Esophagus muscularis mucosa (tissue), 4 donors: Measurements from ENCODE around the gene ATP5PO. TPM values are rescaled to one million over a fixed set of nuclear protein-coding genes. Genes with fewer than 3 reads are reported as not detected.

Source experiments
- DNase-seq: peaks from one replicate; pipeline ENCODE4 v3.0.0-alpha.2; 2017; ENCODE audit errors: extremely low spot score
- H3K27ac ChIP-seq, 4 donors: fragments of 200-600 bp; sonication (generic); replicated peaks in 1 of 4; 1 replicate in 3 of 4; 2 replicates in 1 of 4; pipeline ENCODE4 v1.5.1; 2016 to 2019; ENCODE audit warnings: mild to moderate bottlenecking in 1 of 4
- H3K27me3 ChIP-seq, 4 donors: fragments of 200-600 bp; sonication (generic); one replicate each; pipeline versions ENCODE4 v1.5.1 to v1.6.0; 2016 to 2019
- H3K36me3 ChIP-seq, 4 donors: fragments of 200-600 bp; sonication (generic); one replicate each; pipeline ENCODE4 v1.5.1; 2016 to 2019
- H3K4me1 ChIP-seq, 4 donors: fragments of 200-600 bp; sonication (generic); one replicate each; pipeline ENCODE4 v1.5.1; 2016 to 2019
- H3K4me3 ChIP-seq, 4 donors: fragments of 200-600 bp; sonication (generic); 1 replicate in 2 of 4; 2 replicates in 2 of 4; pipeline ENCODE4 v1.5.1; 2016 to 2019; ENCODE audit warnings: mild to moderate bottlenecking in 4 of 4, moderate library complexity in 1 of 4
- H3K9me3 ChIP-seq, 4 donors: fragments of 200-600 bp; sonication (generic); 1 replicate in 3 of 4; 2 replicates in 1 of 4; pipeline ENCODE4 v1.5.1; 2016 to 2019
- EP300 ChIP-seq: sonication (generic); formaldehyde crosslinking; IDR thresholded peaks from one replicate; pipeline ENCODE4 v1.6.1; 2017; ENCODE audit warnings: antibody characterized with exemption
- POLR2A ChIP-seq: fragments of 450-650 bp; IDR thresholded peaks from one replicate; pipeline ENCODE4 v1.6.1; 2017; ENCODE audit warnings: antibody characterized with exemption, moderate library complexity, mild to moderate bottlenecking, low read depth
- POLR2AphosphoS5 ChIP-seq, 2 donors: sonication (generic); formaldehyde crosslinking; IDR thresholded peaks; one replicate each; pipeline ENCODE4 v1.6.1; 2017; ENCODE audit warnings: antibody characterized with exemption in 2 of 2
- WGBS: methylation state at CpG from one replicate; pipeline ENCODE4 v1.1.5; 2018; 5-methylcytosine and 5-hydroxymethylcytosine counted together
- intact Hi-C: fragments of 100-400 bp; cut with DNase I; formaldehyde crosslinking; loops from one replicate; pipeline ENCODE4 v1.15.1; 2023
- total RNA-seq, 4 donors: library from RNA; depleted of rRNA; stranded (reverse); fragments of >200 nt; gene quantifications; one replicate each; pipeline versions ENCODE4 v1.1.0 to v1.2.1, GENCODE V29; 2016
- TF ChIP-seq, protein P1 (sequence below), 3 experiments: fragments of 200-600 bp in 2 of 3; fragments of 450-650 bp in 1 of 3; sonication (generic) in 2 of 3; IDR thresholded peaks; one replicate each; pipeline ENCODE4 v1.5.1; 2017 to 2019; ENCODE audit warnings: antibody characterized with exemption in 3 of 3, mild to moderate bottlenecking in 2 of 3, moderate library complexity in 1 of 3

The ATP5PO gene
- total RNA-seq, 4 donors from 2014 or later: 130 to 289 (median 195) TPM

- H3K27me3 ChIP-seq: no peaks in the 10 kb centered on the region
- H3K4me1 ChIP-seq: peaks cover 17 to 30% (median 25%) of the 10 kb centered on the region in 4 donors
- TF ChIP-seq EP300 (no peak), POLR2AphosphoS5 (IDR thresholded peaks at IDR 0.05) (no peak), POLR2A (no peak)
- TF ChIP-seq, protein P1, sequence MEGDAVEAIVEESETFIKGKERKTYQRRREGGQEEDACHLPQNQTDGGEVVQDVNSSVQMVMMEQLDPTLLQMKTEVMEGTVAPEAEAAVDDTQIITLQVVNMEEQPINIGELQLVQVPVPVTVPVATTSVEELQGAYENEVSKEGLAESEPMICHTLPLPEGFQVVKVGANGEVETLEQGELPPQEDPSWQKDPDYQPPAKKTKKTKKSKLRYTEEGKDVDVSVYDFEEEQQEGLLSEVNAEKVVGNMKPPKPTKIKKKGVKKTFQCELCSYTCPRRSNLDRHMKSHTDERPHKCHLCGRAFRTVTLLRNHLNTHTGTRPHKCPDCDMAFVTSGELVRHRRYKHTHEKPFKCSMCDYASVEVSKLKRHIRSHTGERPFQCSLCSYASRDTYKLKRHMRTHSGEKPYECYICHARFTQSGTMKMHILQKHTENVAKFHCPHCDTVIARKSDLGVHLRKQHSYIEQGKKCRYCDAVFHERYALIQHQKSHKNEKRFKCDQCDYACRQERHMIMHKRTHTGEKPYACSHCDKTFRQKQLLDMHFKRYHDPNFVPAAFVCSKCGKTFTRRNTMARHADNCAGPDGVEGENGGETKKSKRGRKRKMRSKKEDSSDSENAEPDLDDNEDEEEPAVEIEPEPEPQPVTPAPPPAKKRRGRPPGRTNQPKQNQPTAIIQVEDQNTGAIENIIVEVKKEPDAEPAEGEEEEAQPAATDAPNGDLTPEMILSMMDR (IDR thresholded peaks at IDR 0.05): no peak
- intact Hi-C loops: no loop called here
- H3K27ac ChIP-seq: no peak overlapping the region
- H3K36me3 ChIP-seq: no peaks in the 10 kb centered on the region
- no peak for DNase-seq
- no peak overlapping the region for H3K4me3 ChIP-seq
- 79% methylated on average over 10 of the region's 10 CpGs for WGBS
- H3K9me3 ChIP-seq: no peaks in the 10 kb centered on the region
Measured at GRCh38 chr21:33950431-33951079, 35.0 kb upstream of the ATP5PO start.

DNA sequence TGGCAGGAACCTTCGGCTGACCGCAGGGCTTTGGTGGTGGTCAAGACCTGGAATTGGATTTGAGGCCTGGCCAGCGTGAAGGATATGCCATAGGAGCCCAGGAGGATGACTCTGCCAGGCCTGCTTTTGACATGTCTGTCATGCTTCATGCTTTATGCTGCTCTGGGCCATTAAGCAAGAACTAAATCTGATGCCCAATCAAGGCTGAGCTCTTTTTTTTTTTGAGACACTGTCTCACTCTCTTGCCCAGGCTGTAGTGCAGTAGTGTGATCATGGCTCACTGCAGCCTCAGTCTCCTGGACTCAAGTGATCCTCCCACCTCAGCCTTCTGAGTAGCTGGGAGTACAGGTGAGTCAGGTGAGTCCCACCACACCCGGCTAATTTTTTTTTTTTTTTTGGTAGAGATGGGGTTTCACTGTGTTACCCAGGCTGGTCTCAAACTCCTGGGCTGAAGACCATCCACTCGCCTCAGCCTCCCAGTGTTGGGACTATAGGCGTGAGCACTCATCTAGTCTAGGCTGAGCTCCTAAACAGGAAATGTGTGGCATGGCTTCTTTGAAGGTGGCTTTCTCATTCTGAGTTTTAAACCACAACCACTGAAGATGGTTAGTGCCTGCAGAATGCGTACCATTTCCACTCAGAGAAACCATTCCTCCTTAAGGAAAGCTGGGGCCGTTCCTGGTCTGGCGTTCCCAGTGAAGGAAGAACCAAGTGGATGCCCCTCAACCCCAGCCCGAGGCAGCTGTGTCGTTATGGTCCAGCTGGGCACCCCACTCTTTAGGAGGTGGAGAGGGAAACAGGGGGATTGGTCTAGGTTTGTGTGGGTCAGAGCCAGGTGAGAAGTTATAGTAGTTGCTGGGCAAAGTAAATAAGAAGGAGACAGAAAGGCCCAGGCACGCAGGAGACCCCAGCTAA lies 34.2 kb upstream of the ATP5PO start:
- Histone ChIP-seq H3K36me3 (no peaks in the 10 kb centered on the region), H3K9me3 (no peaks in the 10 kb centered on the region), H3K4me3 (no peak overlapping the region), H3K27ac (peak overlapping the region; percentile 77 to 85 (median 82)), H3K27me3 (no peaks in the 10 kb centered on the region), H3K4me1 (peaks cover 17 to 30% (median 25%) of the 10 kb centered on the region in 4 donors)
- intact Hi-C loops: no loop called here
- DNase-seq: no peak
- TF ChIP-seq POLR2A (no peak), EP300 (no peak), POLR2AphosphoS5 (IDR thresholded peaks at IDR 0.05) (no peak)
- TF ChIP-seq, protein P1 (IDR thresholded peaks at IDR 0.05): no peak
- 94% methylated on average over 12 of the region's 12 CpGs for WGBS

- WGBS: 82% methylated on average over 7 of the region's 9 CpGs
- no peak for DNase-seq
- Histone ChIP-seq H3K4me3 (no peak overlapping the region), H3K27ac (peak overlapping the region; percentile 77 to 85 (median 82)), H3K9me3 (no peaks in the 10 kb centered on the region), H3K27me3 (no peaks in the 10 kb centered on the region), H3K4me1 (peaks cover 17 to 30% (median 25%) of the 10 kb centered on the region in 4 donors), H3K36me3 (no peaks in the 10 kb centered on the region)
- intact Hi-C loops: no loop called here
- TF ChIP-seq, protein P1 (IDR thresholded peaks at IDR 0.05): no peak
- no peak for TF ChIP-seq POLR2A
Measured at GRCh38 chr21:33948951-33949444, 33.4 kb upstream of the ATP5PO start.

GRCh38 chr21:33948096-33948950 lies 32.7 kb upstream of the ATP5PO start:
- TF ChIP-seq EP300: no peak
- no peak for TF ChIP-seq POLR2AphosphoS5 (IDR thresholded peaks at IDR 0.05)
- no peak for TF ChIP-seq POLR2A
- TF ChIP-seq, protein P1 (IDR thresholded peaks at IDR 0.05): no peak
- H3K27me3 ChIP-seq: no peaks in the 10 kb centered on the region
- H3K27ac ChIP-seq: peak overlapping the region; percentile 77 to 85 (median 82)
- no peaks in the 10 kb centered on the region for H3K36me3 ChIP-seq
- H3K4me3 ChIP-seq: peak overlapping the region; percentile 30 to 43 (median 35)
- H3K9me3 ChIP-seq: no peaks in the 10 kb centered on the region
- 45% methylated on average over 14 of the region's 17 CpGs for WGBS
- peaks cover 17 to 32% (median 25%) of the 10 kb centered on the region in 4 donors for H3K4me1 ChIP-seq
- no peak for DNase-seq
- intact Hi-C loops: no loop called here
